WTC11 (cell line): ENCODE measurements around the gene METTL5.

ENCODE experiments used
- CREB1 ChIP-seq: sonication (generic); formaldehyde crosslinking; IDR thresholded peaks from 2 replicates; pipeline ENCODE4 v1.8.0; 2023; ENCODE audit warnings: mild to moderate bottlenecking, missing genetic modification reagents
- ELF4 ChIP-seq: sonication (generic); formaldehyde crosslinking; IDR thresholded peaks from 2 replicates; pipeline ENCODE4 v1.8.1; 2022; ENCODE audit warnings: low read depth, mild to moderate bottlenecking, moderate library complexity, missing genetic modification reagents
- JAZF1 ChIP-seq: fragments of 250-450 bp; sonication (Bioruptor Pico); IDR thresholded peaks from 2 replicates; pipeline ENCODE4 v1.9.0; 2021; ENCODE audit warnings: moderate library complexity, mild to moderate bottlenecking, inconsistent platforms
- JUN ChIP-seq: sonication (generic); formaldehyde crosslinking; IDR thresholded peaks from 2 replicates; pipeline ENCODE4 v1.8.0; 2023; ENCODE audit warnings: mild to moderate bottlenecking, missing genetic modification reagents
- MXD4 ChIP-seq: fragments of 250-450 bp; sonication (Bioruptor Pico); IDR thresholded peaks from 2 replicates; pipeline ENCODE4 v1.8.0; 2021; ENCODE audit warnings: mild to moderate bottlenecking, moderate library complexity, borderline replicate concordance
- NFE2L1 ChIP-seq: sonication (generic); formaldehyde crosslinking; IDR thresholded peaks from 2 replicates; pipeline ENCODE4 v1.8.1; 2023; ENCODE audit warnings: missing genetic modification reagents
- TF ChIP-seq, protein P1 (sequence below): sonication (generic); formaldehyde crosslinking; IDR thresholded peaks from 2 replicates; pipeline ENCODE4 v1.8.1; 2022; ENCODE audit warnings: low read depth, missing genetic modification reagents, borderline replicate concordance
- TF ChIP-seq, protein P2 (sequence below): fragments of 200-600 bp; IDR thresholded peaks from 2 replicates; pipeline ENCODE4 v1.8.0; 2022; ENCODE audit warnings: antibody characterized with exemption
- TF ChIP-seq, protein P3 (sequence below): sonication (generic); formaldehyde crosslinking; IDR thresholded peaks from 2 replicates; pipeline ENCODE4 v1.8.1; 2022; ENCODE audit warnings: mild to moderate bottlenecking, missing genetic modification reagents, moderate library complexity, borderline replicate concordance
- TF ChIP-seq, protein P4 (sequence below): sonication (generic); formaldehyde crosslinking; IDR thresholded peaks from 2 replicates; pipeline ENCODE4 v1.8.1; 2022; ENCODE audit warnings: low read depth, mild to moderate bottlenecking, moderate library complexity, missing genetic modification reagents, borderline replicate concordance
- TF ChIP-seq, protein P5 (sequence below): sonication (generic); formaldehyde crosslinking; IDR thresholded peaks from 2 replicates; pipeline ENCODE4 v1.8.0; 2023; ENCODE audit warnings: missing genetic modification reagents

DNA sequence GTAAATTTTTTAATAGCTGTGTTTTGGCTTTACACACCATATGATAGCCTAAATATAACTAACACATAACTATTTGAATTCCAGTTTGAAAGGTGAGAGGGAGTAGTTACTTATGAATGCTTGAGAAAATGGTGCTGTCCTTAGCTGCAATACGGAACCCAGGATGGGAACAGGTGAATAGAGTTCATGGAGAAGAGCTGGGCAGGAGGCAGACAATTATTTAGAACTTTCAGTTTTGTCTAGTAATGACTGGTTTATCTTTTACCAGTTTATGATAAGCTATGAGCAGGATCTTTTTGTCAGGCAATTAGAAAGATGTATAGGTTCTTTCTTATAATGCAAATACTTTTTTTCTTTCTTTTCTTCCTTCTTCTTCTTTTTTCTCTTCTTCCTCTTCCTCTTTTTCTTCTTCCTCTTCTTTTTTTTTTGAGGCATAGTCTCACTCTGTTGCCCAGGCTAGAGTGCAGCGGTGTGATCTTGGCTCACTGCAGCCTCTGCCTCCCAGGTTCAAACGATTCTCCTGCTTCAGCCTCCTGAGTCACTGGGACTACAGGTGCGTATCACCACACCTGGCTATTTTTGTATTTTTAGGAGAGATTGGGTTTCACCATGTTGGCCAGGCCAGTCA lies 28.4 kb upstream of the METTL5 start:
- TF ChIP-seq, protein P1, sequence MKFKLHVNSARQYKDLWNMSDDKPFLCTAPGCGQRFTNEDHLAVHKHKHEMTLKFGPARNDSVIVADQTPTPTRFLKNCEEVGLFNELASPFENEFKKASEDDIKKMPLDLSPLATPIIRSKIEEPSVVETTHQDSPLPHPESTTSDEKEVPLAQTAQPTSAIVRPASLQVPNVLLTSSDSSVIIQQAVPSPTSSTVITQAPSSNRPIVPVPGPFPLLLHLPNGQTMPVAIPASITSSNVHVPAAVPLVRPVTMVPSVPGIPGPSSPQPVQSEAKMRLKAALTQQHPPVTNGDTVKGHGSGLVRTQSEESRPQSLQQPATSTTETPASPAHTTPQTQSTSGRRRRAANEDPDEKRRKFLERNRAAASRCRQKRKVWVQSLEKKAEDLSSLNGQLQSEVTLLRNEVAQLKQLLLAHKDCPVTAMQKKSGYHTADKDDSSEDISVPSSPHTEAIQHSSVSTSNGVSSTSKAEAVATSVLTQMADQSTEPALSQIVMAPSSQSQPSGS, result no peak
- TF ChIP-seq, protein P2, sequence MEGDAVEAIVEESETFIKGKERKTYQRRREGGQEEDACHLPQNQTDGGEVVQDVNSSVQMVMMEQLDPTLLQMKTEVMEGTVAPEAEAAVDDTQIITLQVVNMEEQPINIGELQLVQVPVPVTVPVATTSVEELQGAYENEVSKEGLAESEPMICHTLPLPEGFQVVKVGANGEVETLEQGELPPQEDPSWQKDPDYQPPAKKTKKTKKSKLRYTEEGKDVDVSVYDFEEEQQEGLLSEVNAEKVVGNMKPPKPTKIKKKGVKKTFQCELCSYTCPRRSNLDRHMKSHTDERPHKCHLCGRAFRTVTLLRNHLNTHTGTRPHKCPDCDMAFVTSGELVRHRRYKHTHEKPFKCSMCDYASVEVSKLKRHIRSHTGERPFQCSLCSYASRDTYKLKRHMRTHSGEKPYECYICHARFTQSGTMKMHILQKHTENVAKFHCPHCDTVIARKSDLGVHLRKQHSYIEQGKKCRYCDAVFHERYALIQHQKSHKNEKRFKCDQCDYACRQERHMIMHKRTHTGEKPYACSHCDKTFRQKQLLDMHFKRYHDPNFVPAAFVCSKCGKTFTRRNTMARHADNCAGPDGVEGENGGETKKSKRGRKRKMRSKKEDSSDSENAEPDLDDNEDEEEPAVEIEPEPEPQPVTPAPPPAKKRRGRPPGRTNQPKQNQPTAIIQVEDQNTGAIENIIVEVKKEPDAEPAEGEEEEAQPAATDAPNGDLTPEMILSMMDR, result no peak
- TF ChIP-seq CREB1 (CRISPR knock-in tag) (no peak), MXD4 (CRISPR knock-in tag) (no peak), NFE2L1 (CRISPR knock-in tag) (no peak), ELF4 (CRISPR knock-in tag) (no peak), JUN (CRISPR knock-in tag) (no peak), JAZF1 (no peak)
- TF ChIP-seq, protein P3, sequence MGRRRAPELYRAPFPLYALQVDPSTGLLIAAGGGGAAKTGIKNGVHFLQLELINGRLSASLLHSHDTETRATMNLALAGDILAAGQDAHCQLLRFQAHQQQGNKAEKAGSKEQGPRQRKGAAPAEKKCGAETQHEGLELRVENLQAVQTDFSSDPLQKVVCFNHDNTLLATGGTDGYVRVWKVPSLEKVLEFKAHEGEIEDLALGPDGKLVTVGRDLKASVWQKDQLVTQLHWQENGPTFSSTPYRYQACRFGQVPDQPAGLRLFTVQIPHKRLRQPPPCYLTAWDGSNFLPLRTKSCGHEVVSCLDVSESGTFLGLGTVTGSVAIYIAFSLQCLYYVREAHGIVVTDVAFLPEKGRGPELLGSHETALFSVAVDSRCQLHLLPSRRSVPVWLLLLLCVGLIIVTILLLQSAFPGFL (CRISPR knock-in tag), result no peak
- TF ChIP-seq, protein P4, sequence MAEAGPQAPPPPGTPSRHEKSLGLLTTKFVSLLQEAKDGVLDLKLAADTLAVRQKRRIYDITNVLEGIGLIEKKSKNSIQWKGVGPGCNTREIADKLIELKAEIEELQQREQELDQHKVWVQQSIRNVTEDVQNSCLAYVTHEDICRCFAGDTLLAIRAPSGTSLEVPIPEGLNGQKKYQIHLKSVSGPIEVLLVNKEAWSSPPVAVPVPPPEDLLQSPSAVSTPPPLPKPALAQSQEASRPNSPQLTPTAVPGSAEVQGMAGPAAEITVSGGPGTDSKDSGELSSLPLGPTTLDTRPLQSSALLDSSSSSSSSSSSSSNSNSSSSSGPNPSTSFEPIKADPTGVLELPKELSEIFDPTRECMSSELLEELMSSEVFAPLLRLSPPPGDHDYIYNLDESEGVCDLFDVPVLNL (CRISPR knock-in tag), result no peak
- TF ChIP-seq, protein P5, sequence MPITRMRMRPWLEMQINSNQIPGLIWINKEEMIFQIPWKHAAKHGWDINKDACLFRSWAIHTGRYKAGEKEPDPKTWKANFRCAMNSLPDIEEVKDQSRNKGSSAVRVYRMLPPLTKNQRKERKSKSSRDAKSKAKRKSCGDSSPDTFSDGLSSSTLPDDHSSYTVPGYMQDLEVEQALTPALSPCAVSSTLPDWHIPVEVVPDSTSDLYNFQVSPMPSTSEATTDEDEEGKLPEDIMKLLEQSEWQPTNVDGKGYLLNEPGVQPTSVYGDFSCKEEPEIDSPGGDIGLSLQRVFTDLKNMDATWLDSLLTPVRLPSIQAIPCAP (CRISPR knock-in tag), result no peak
